NCI-H2029 (cell line): ENCODE data around the gene UPF1.
A peak's percentile ranks its signal among the peaks of the same experiment; 100 is the strongest.

Experiments used
- DNase-seq: peaks from one replicate; lab custom pipeline; 2025; lab: John Stamatoyannopoulos, UW

Gene UPF1

DNA sequence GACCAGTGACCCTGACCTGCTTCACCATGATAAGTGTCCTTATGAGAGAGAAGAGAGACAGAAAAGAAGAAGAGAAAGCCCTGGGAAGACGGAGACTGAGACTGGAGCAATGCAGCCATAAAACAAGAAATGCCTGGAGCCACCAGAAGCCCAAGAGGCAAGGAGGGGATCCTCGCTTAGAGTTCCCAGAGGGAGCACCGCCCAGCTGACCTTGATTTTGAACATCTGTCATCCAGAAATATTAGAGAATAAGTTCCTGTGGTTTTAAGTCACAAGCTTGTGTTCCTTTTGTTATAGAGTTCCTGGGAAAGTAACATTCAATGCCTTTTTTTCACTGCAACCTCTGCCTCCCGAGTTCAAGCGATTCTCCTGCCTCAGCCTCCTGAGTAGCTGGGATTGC, 44.0 kb downstream of the UPF1 start:
- no peak for DNase-seq

- no peak for DNase-seq
Observed at GRCh38 chr19:18876865-18877264, 45.1 kb downstream of the UPF1 start.

- DNase-seq, result no peak
Observed at GRCh38 chr19:18878058-18878797, 46.5 kb downstream of the UPF1 start.

DNA sequence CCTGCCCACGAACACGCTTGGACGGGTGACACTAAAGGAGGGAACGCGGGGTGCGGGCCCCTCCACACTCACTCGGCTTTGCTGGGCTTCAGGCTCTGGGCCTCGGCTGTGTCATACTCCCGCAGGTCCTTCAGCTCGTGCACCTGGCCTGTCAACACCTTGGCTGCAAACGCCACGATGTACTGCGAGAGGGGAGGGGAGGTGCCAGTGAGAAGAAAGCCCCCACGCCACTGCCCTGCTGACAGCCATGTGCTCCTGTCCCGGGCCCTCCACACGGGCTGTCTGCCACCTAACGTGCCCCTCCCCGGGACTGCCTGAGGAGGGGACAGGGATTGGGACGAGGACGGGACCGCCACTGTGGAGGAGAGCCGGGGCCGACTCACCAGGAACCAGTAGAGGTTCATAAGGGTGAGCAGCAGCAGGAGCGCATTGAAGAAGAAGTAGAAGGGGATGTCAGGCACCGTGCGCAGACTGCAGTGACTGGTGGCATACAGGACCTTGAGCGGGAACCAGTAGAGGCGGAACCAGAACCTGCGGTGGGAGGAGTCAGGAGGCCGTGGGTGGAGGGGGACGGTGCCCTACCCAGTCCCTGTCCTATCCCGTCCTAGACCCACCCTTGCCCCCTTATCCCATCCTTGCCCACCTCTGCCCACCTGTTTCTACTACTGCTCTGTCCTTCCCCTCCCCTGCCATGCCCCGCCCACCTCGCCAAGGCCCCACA, 47.3 kb downstream of the UPF1 start:
- DNase-seq, result no peak

DNA sequence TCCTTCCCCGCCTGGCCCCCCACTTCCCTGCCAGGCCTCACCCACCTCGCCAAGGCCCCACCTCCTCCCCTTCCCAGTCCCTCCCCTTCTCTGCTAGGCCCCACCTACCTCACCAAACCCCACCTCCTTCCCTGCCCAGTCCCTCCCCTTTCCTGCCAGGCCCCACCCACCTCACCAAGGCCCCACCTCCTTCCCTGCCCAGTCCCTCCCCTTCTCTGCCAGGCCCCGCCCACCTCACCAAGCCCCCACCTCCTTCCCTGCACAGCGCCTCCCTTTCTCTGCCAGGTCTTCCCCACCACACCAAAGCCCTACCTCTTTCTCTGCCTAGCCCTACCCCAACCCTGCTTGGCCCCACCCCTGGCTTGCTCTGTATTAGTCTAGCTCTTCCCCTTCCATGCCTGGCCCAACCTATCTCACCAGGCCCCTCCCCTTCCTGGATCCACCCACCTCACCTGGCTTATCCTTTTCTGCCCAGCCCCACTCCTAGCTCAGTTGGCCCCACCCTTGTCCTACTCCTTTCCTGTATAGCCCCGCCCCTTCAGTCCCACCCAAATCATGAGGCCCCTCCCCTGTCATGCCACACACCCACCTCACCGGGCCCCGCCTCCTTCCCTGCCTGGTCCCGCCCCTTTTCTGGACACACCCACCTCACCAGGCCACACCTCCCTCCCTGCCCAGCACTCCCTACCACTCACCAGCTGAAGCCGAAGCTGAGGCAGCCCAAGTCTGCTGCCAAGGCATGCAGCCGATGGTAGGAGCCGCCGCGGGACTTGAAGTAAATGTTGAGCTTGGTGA, 48.0 kb downstream of the UPF1 start:
- peak; percentile 82 for DNase-seq

DNA sequence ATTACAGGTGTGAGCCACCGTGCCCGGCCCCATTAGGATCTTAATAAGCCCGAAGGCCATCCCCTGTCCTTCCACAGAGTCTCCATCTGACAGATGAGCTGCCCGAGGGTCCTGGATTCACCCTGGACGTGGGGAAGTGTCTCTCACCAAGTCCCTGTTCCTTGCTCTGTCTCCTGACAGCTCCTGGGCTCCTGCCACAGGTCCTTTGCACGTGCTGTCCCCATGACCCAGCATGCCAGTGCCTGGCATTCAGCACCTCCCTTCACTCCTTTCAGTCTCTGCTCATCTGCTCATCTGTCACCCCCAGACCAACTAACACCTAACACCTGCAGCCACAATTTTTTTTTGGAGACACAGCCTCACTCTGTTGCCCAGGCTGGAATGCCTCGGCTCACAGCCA, 49.7 kb downstream of the UPF1 start:
- DNase-seq, result no peak

DNA sequence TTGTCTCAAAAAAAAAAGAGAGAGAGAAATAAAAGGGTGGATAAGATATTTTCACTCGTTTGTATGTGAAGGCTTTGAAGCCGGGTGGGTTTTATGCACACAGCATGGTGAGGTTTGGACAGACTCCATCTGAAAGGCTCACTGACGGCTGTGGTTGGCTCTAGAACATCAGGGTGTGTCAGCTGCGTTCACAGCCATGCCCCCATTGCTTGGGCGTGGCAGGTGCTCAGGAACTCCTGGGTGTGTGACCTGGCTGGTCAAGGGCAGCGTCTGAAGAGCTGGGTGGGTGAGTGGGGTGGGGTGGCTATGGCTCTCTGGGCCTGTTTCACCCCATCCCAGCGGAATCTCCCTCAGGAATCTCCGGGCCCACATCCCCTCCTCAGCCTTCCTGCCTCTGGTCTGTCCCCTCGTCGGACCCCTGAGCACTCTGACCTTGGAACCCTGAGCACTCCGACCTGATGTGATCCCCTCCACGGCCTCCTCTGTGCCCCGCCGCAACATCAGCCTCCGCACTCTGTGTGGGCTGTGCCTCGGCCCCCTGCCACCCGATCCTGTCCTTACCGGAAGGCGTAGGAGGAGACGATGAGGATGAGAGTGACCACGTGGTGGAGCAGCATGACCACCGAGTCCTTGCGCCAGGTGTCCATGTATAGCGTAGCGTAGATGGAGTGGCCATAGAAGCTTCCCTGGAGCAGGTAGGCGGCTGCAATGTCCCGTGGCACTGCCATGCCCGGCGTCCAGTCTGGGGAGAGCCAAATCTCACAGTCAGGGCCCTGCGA, 52.0 kb downstream of the UPF1 start:
- peak; percentile 15 for DNase-seq

DNA sequence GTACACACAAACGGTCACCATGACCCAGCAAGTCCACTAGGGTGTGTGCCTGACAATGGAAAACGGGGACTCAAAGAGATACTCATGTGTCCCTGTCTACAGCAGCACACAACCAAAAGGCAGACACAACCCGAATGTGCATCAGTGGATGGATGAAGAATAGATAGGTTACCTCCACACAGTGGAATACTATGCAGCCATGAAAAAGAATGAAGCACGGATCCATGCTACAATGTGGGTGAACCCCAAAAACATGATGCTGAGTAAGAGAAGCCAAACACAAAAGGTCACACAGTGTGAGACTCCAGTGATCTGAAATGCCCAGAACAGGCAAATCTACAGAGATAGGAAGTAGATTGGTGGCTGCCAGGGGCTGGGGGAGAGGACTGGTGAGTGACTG, 55.2 kb downstream of the UPF1 start:
- no peak for DNase-seq

DNA sequence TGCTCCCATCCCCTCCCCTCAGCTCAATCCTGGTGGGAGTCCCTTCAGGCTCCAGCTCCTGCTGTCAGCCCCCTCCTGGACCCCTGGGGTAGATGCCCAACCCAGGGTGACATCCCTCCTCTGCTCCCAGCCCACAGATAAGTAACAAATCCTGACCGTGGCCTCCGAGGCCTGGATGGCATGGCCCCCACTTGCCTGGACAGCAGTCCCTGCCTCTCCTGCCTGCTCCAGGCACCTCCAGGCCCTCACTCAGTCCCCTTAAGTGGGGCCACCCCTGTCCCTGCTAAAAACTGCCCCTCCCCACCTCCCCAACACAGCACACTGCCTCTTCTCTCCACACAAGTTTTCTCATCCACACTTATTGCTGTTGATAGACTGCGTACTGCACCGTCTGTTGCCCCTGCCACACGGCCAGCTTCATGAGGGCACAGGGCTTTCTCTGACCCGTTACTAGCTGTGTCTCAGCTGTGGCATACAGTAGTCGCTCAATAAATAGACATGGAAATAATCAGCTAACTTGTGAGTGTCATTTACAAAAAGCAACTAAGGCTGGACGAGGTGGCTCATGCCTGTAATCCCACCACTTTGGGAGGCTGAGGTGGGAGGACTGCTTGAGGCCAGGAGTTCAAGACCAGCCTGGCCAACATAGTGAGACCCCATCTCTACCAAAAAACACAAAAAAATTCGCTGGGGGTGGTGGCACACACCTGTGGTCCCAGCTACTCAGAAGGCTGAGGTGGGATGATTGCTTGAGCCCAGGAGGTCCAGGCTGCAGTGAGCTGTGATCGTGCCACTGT, 58.4 kb downstream of the UPF1 start:
- DNase-seq, result no peak

GRCh38 chr19:18893587-18894253, 62.0 kb downstream of the UPF1 start:
- no peak for DNase-seq

DNA sequence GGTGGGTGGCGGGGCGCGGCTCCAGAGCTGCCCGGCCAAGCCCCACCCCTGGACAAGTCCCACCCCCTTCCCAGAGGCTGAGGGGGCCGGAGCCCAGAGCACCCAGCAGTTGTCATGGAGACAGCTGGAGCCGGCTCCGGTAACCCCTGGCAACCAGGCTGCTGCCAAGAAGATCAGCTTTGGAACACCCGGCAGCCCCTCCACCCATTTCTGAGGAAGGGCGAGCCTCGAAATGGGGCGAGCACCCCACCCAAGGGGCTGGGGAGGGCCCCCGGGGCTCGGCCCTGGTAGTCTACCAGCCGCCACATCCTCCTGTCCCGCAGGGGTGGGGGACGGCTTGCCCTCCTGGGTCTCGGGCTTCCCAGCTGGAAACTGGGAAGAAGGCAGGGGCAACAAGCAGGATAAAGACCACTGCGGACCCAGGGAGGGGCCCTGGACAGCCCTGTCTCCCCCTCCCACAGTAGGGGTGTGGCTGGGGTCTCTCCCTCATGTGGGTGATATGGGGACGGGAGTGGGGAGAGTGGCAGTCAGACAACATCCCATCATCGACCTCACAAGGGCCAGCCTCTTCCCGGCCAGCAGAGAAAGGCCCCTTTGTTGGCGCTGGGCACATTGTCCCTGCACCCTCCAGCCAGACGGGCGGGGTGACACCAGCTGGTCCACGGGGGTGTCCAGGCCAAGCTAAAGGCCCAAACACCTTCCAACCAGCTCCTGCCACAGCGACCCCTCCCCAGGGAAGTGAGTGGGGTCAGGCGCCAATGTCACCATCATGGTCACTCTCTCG, 62.7 kb downstream of the UPF1 start:
- no peak for DNase-seq

GRCh38 chr19:18895038-18895823, 63.5 kb downstream of the UPF1 start:
- DNase-seq, result no peak

DNA sequence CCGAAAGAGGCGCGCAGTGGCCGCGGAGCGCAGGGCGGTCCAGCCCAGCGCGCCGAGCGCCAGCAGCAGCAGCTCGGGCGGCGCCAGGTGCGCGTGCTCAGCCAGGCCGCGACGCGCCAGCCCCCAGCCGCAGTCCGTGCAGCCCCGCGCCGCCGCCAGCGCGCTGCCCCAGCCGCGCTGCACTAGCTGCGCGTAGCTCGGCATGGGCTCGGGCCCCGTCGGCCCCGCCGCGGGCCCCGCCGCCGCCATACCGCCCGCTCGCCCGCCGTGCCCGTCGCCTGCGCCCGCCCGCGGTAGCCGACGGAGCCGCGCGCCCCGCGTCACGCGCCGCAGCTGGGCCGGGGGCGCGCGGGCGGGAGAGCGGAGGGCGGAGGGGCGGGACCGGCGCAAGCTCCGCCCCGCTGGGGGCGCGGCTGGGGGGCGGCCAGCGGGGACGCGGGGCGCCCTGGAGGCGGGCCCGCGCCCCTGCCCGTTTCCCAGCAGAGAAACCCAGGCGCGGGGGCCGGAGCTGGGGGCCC, 64.1 kb downstream of the UPF1 start, which contains the start of gene CERS1:
CERS1 (minus strand) TSS at position 335 of the 518 bp plus-strand sequence; CDS start at position 249, 86 bp downstream.
- DNase-seq, result no peak

- DNase-seq, result no peak
Observed at GRCh38 chr19:18896421-18896841, 64.7 kb downstream of the UPF1 start.

DNA sequence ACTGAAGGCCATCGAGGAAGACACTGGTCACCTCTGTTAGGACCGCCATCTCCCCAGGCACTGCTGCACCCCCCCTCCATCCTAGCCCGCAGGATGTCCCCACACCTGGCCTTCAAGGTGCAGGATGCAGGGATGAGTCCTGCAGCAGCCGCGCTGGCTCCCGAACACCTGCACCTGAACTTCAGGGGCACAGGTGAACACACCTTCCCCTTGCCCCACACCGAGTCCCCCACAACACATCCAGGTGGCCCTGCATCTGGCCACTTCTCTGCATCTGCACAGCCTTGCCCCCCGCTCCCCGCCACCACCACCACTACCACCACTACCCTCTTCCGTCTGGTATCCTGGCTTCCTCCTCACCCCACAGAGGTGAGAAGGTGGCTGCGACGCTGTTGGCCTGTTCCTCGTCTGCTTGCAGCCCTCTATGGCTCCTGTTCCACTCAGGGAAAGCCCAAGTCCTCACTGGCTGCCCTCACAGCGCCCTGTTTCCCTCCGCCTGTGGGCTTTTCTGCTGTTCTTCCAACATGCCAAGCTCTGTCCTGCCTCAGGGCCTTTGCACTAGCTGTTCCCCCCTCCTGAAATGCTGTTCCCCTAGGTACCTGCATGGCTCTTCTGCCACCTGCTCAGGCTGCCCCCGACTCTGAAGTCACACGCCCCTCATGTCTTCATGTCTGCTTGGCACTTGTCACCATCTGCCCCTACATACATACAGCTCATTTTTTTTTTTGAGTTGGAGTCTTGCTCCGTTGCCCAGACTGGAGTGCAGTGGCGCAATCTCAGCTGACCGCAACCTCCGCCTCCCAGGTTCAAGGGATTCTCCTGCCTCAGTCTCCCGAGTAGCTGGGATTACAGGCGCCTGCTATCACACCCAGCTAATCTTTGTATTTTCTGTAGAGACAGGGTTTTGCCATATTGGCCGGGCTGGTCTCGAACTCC, 65.6 kb downstream of the UPF1 start:
- no peak for DNase-seq

- DNase-seq, result no peak
Observed at GRCh38 chr19:18898081-18898606, 66.4 kb downstream of the UPF1 start.
